Thyroid gland (tissue), 4 donors: ENCODE results near the gene CLDN5.

Source experiments
- CTCF ChIP-seq, 6 experiments: fragments of 200-600 bp in 3 of 6; fragments of 450-650 bp in 3 of 6; sonication (generic) in 3 of 6; IDR thresholded peaks; one replicate each; pipeline ENCODE4 v1.5.1; 2016 to 2019; ENCODE audit warnings: antibody characterized with exemption in 6 of 6, mild to moderate bottlenecking in 2 of 6, inconsistent platforms in 1 of 6, moderate library complexity in 1 of 6
- POLR2A ChIP-seq, 2 donors: fragments of 450-650 bp; IDR thresholded peaks; one replicate each; pipeline ENCODE4 v1.6.1; 2017; ENCODE audit warnings: antibody characterized with exemption in 2 of 2, mild to moderate bottlenecking in 2 of 2, moderate library complexity in 1 of 2

DNA sequence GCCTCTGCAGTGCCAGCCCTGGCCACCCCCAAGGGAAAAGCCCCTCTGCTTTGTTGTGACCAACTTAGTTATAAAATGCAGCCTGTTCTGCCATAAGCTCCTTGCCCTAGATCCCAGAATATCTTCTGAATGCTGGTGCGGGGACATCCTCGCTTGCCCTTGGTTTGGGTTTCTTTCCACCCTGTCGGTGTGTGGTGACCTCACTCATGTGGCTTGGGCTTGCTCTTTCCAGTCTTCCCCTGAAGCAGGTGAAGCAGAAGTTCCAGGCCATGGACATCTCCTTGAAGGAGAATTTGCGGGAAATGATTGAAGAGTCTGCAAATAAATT is 16.7 kb downstream of the CLDN5 start:
- TF ChIP-seq CTCF (IDR thresholded peaks at IDR 0.05) (no peak), POLR2A (IDR thresholded peaks at IDR 0.05) (no peak)
